Measurements from ENCODE around the gene NSL1. TPM values are rescaled to one million over a fixed set of nuclear protein-coding genes. Genes with fewer than 3 reads are reported as not detected.
"Not testable (repeated sequence)": the region's sequence is repeated elsewhere in the genome, so short reads cannot be mapped to it uniquely, and the experiment has no call there.

Gene NSL1
- total RNA-seq, 5 donors from 2014 or later (not counting 1 experiment from before 2014, with no cell fraction given), result 24.2 to 37.8 (median 29.7) TPM

- H3K27ac ChIP-seq (ENCODE audit: low read length); H3K4me1 ChIP-seq (ENCODE audit: control insufficient read depth in 1 of 2, extremely low read depth in 1 of 2, insufficient read depth in 2 of 2, low read length in 2 of 2); H3K27me3 Mint-ChIP-seq; ATAC-seq (replicated peaks in 1 of 4); H3K36me3 Mint-ChIP-seq; H3K27ac Mint-ChIP-seq; H3K4me1 Mint-ChIP-seq; H3K9me3 ChIP-seq; CTCF ChIA-PET; H3K4me3 ChIP-seq (ENCODE audit: control insufficient read depth in 1 of 2, extremely low read depth in 1 of 2, low read length in 1 of 2); H3K4me3 Mint-ChIP-seq; H3K36me3 ChIP-seq (ENCODE audit: control insufficient read depth in 2 of 2, extremely low read depth in 1 of 2, insufficient read depth in 1 of 2, low read length in 1 of 2); H3K9me3 Mint-ChIP-seq; POLR2A ChIA-PET; H3K27me3 ChIP-seq (replicated peaks in 1 of 2; ENCODE audit: control insufficient read depth in 2 of 2, extremely low read depth in 1 of 2, insufficient read depth in 2 of 2, low read length in 1 of 2); DNase-seq: not testable (repeated sequence)
- 80% methylated on average over 1 of the region's 8 CpGs for WGBS (ENCODE audit: insufficient coverage)
Observed at GRCh38 chr1:212711974-212712373, 79.6 kb downstream of the NSL1 start.

GRCh38 chr1:212710566-212710965 lies 81.0 kb downstream of the NSL1 start:
- no peaks in the 10 kb centered on the region for H3K27me3 ChIP-seq (replicated peaks in 1 of 2; ENCODE audit: control insufficient read depth in 2 of 2, extremely low read depth in 1 of 2, insufficient read depth in 2 of 2, low read length in 1 of 2)
- H3K4me1 ChIP-seq (ENCODE audit: control insufficient read depth in 1 of 2, extremely low read depth in 1 of 2, insufficient read depth in 2 of 2, low read length in 2 of 2), result no peaks in the 10 kb centered on the region
- POLR2A ChIA-PET, result no interaction called here
- Mint-ChIP-seq H3K9me3 (no peaks in the 10 kb centered on the region), H3K4me1 (no peaks in the 10 kb centered on the region), H3K27me3 (peaks cover 0 to 1% of the 10 kb centered on the region in 2 donors), H3K27ac (no peak overlapping the region), H3K4me3 (no peak overlapping the region), H3K36me3 (no peaks in the 10 kb centered on the region)
- H3K27ac ChIP-seq (ENCODE audit: low read length), result no peak overlapping the region
- CTCF ChIA-PET, result interaction anchor here in 1 of 2 donors (0.7 kb wide), 1 partner anchor 180 kb away, joined by 3 read pairs; no protein-coding TSS in a partner anchor
- ATAC-seq (replicated peaks in 1 of 4) (no peak), DNase-seq (no peak)
- H3K36me3 ChIP-seq (ENCODE audit: control insufficient read depth in 2 of 2, extremely low read depth in 1 of 2, insufficient read depth in 1 of 2, low read length in 1 of 2), result no peaks in the 10 kb centered on the region
- 79% methylated on average over 4 of the region's 6 CpGs for WGBS (ENCODE audit: insufficient coverage)
- no peak overlapping the region for H3K4me3 ChIP-seq (ENCODE audit: control insufficient read depth in 1 of 2, extremely low read depth in 1 of 2, low read length in 1 of 2)
- H3K9me3 ChIP-seq, result no peaks in the 10 kb centered on the region

GRCh38 chr1:212703991-212704564 lies 87.5 kb downstream of the NSL1 start:
- H3K9me3 ChIP-seq, result no peaks in the 10 kb centered on the region
- H3K4me1 ChIP-seq (ENCODE audit: control insufficient read depth in 1 of 2, extremely low read depth in 1 of 2, insufficient read depth in 2 of 2, low read length in 2 of 2), result peaks cover 0 to 21% of the 10 kb centered on the region in 2 experiments
- Mint-ChIP-seq H3K36me3 (no peaks in the 10 kb centered on the region), H3K4me3 (no peak overlapping the region), H3K27ac (peak overlapping the region; percentile 4 to 84), H3K27me3 (no peaks in the 10 kb centered on the region), H3K9me3 (no peaks in the 10 kb centered on the region), H3K4me1 (peaks cover 20 to 30% (median 30%) of the 10 kb centered on the region in 3 donors)
- H3K36me3 ChIP-seq (ENCODE audit: control insufficient read depth in 2 of 2, extremely low read depth in 1 of 2, insufficient read depth in 1 of 2, low read length in 1 of 2), result no peaks in the 10 kb centered on the region
- H3K27ac ChIP-seq (ENCODE audit: low read length), result no peak overlapping the region
- CTCF ChIA-PET, result no interaction called here
- H3K27me3 ChIP-seq (replicated peaks in 1 of 2; ENCODE audit: control insufficient read depth in 2 of 2, extremely low read depth in 1 of 2, insufficient read depth in 2 of 2, low read length in 1 of 2), result no peaks in the 10 kb centered on the region
- ATAC-seq (replicated peaks in 1 of 4) (no peak), DNase-seq (no peak)
- H3K4me3 ChIP-seq (ENCODE audit: control insufficient read depth in 1 of 2, extremely low read depth in 1 of 2, low read length in 1 of 2), result no peak overlapping the region
- WGBS (ENCODE audit: insufficient coverage), result 86% methylated on average over 8 of the region's 9 CpGs
- POLR2A ChIA-PET, result interaction anchor here in 1 of 2 donors (0.6 kb wide), 1 partner anchor 349 kb away, joined by 3 read pairs; no protein-coding TSS in a partner anchor

GRCh38 chr1:212702672-212703071 lies 88.9 kb downstream of the NSL1 start:
- POLR2A ChIA-PET, result no interaction called here
- peak overlapping the region; percentile 71 to 84 for H3K27ac Mint-ChIP-seq
- ATAC-seq (replicated peaks in 1 of 4), result no peak

GRCh38 chr1:212701910-212702309 lies 89.7 kb downstream of the NSL1 start:
- H3K36me3 Mint-ChIP-seq, result no peaks in the 10 kb centered on the region
- H3K4me3 Mint-ChIP-seq, result peak overlapping the region in 1 of 3 donors; percentile 83
- no CpG with 5 or more reads among the region's 1 CpG for WGBS (ENCODE audit: insufficient coverage)
- H3K4me1 Mint-ChIP-seq, result peaks cover 34 to 50% (median 46%) of the 10 kb centered on the region in 3 donors
- no peaks in the 10 kb centered on the region for H3K27me3 Mint-ChIP-seq
- no peaks in the 10 kb centered on the region for H3K9me3 ChIP-seq
- peaks cover 13 to 35% of the 10 kb centered on the region in 2 experiments for H3K4me1 ChIP-seq (ENCODE audit: control insufficient read depth in 1 of 2, extremely low read depth in 1 of 2, insufficient read depth in 2 of 2, low read length in 2 of 2)
- no peak overlapping the region for H3K4me3 ChIP-seq (ENCODE audit: control insufficient read depth in 1 of 2, extremely low read depth in 1 of 2, low read length in 1 of 2)
- CTCF ChIA-PET, result interaction anchor here (0.6 to 1.8 kb wide), 5 partner anchors 37 to 474 kb away, joined by 3 to 4 read pairs (median 3); no protein-coding TSS in a partner anchor
- no peak overlapping the region for H3K27ac ChIP-seq (ENCODE audit: low read length)
- H3K27me3 ChIP-seq (replicated peaks in 1 of 2; ENCODE audit: control insufficient read depth in 2 of 2, extremely low read depth in 1 of 2, insufficient read depth in 2 of 2, low read length in 1 of 2), result peaks cover 0 to 5% of the 10 kb centered on the region in 2 experiments
- no peaks in the 10 kb centered on the region for H3K36me3 ChIP-seq (ENCODE audit: control insufficient read depth in 2 of 2, extremely low read depth in 1 of 2, insufficient read depth in 1 of 2, low read length in 1 of 2)
- H3K9me3 Mint-ChIP-seq, result no peaks in the 10 kb centered on the region
- no peak for ATAC-seq (replicated peaks in 1 of 4)
- peak in 1 of 35 experiments; percentile 22 for DNase-seq
- H3K27ac Mint-ChIP-seq, result peak overlapping the region; percentile 70 to 72
- POLR2A ChIA-PET, result interaction anchor here in 1 of 2 donors (0.6 to 0.9 kb wide), 2 partner anchors 89 to 1612 kb away, joined by 3 to 4 read pairs; no protein-coding TSS in a partner anchor

More at GRCh38 chr1:212702672-212703071, 88.9 kb downstream of the NSL1 start:
- H3K9me3 Mint-ChIP-seq, result no peaks in the 10 kb centered on the region
- Histone ChIP-seq H3K9me3 (no peaks in the 10 kb centered on the region), H3K4me1 (ENCODE audit: control insufficient read depth in 1 of 2, extremely low read depth in 1 of 2, insufficient read depth in 2 of 2, low read length in 2 of 2) (peaks cover 12 to 30% of the 10 kb centered on the region in 2 experiments), H3K27ac (ENCODE audit: low read length) (no peak overlapping the region), H3K4me3 (ENCODE audit: control insufficient read depth in 1 of 2, extremely low read depth in 1 of 2, low read length in 1 of 2) (no peak overlapping the region), H3K27me3 (replicated peaks in 1 of 2; ENCODE audit: control insufficient read depth in 2 of 2, extremely low read depth in 1 of 2, insufficient read depth in 2 of 2, low read length in 1 of 2) (no peaks in the 10 kb centered on the region), H3K36me3 (ENCODE audit: control insufficient read depth in 2 of 2, extremely low read depth in 1 of 2, insufficient read depth in 1 of 2, low read length in 1 of 2) (no peaks in the 10 kb centered on the region)
- H3K27me3 Mint-ChIP-seq, result no peaks in the 10 kb centered on the region
- CTCF ChIA-PET, result no interaction called here
- H3K4me1 Mint-ChIP-seq, result peaks cover 32 to 43% (median 42%) of the 10 kb centered on the region in 3 donors
- H3K4me3 Mint-ChIP-seq, result no peak overlapping the region
- H3K36me3 Mint-ChIP-seq, result no peaks in the 10 kb centered on the region
- no CpG with 5 or more reads among the region's 1 CpG for WGBS (ENCODE audit: insufficient coverage)
- peak in 1 of 35 experiments; percentile 19 for DNase-seq

- H3K4me3 ChIP-seq (ENCODE audit: control insufficient read depth in 1 of 2, extremely low read depth in 1 of 2, low read length in 1 of 2), result peak overlapping the region; percentile 32 to 64
- H3K4me3 Mint-ChIP-seq, result peak overlapping the region; percentile 78 to 83 (median 80)
- H3K4me1 Mint-ChIP-seq, result peaks cover 37 to 55% (median 51%) of the 10 kb centered on the region in 3 donors
- H3K9me3 Mint-ChIP-seq, result no peaks in the 10 kb centered on the region
- peak overlapping the region; percentile 44 for H3K27ac ChIP-seq (ENCODE audit: low read length)
- no peaks in the 10 kb centered on the region for H3K9me3 ChIP-seq
- ATAC-seq (replicated peaks in 1 of 4) (peak in 3 of 4 experiments; percentile 15 to 30 (median 18)), DNase-seq (peak in 9 of 35 experiments; percentile 2 to 48 (median 8))
- H3K27me3 ChIP-seq (replicated peaks in 1 of 2; ENCODE audit: control insufficient read depth in 2 of 2, extremely low read depth in 1 of 2, insufficient read depth in 2 of 2, low read length in 1 of 2), result peaks cover 0 to 5% of the 10 kb centered on the region in 2 experiments
- H3K27ac Mint-ChIP-seq, result peak overlapping the region; percentile 77
- CTCF ChIA-PET, result interaction anchor here (0.6 to 1.8 kb wide), 7 partner anchors 17 to 473 kb away, joined by 3 to 4 read pairs (median 3); no protein-coding TSS in a partner anchor
- WGBS (ENCODE audit: insufficient coverage), result 4% methylated on average over 23 of the region's 27 CpGs
- H3K27me3 Mint-ChIP-seq, result peaks cover 0 to 3% of the 10 kb centered on the region in 2 donors
- no peaks in the 10 kb centered on the region for H3K36me3 Mint-ChIP-seq
- POLR2A ChIA-PET, result interaction anchor here (0.6 to 0.9 kb wide), 3 partner anchors 90 to 1612 kb away, joined by 3 to 4 read pairs (median 3); no protein-coding TSS in a partner anchor
- H3K4me1 ChIP-seq (ENCODE audit: control insufficient read depth in 1 of 2, extremely low read depth in 1 of 2, insufficient read depth in 2 of 2, low read length in 2 of 2), result peaks cover 13 to 37% of the 10 kb centered on the region in 2 experiments
- no peaks in the 10 kb centered on the region for H3K36me3 ChIP-seq (ENCODE audit: control insufficient read depth in 2 of 2, extremely low read depth in 1 of 2, insufficient read depth in 1 of 2, low read length in 1 of 2)
Observed at GRCh38 chr1:212700892-212701819, 90.4 kb downstream of the NSL1 start.

All from T-cell (primary cell).